GM23338 (cell line): ENCODE data around the gene ARSI.
"Not testable (repeated sequence)": the region's sequence is repeated elsewhere in the genome, so short reads cannot be mapped to it uniquely, and the experiment has no call there.

ENCODE experiments used
- CREB1 ChIP-seq: fragments of 250-450 bp; sonication (Bioruptor Pico); IDR thresholded peaks from 2 replicates; pipeline ENCODE4 v1.5.0; 2020; ENCODE audit warnings: low read depth, mild to moderate bottlenecking, moderate library complexity
- ETS1 ChIP-seq: IDR thresholded peaks from 2 replicates; pipeline ENCODE4 v1.6.1; 2016; ENCODE audit warnings: antibody characterized with exemption
- EZH2 ChIP-seq: fragments of 200-600 bp; sonication (generic); IDR thresholded peaks from one replicate; pipeline ENCODE4 v1.8.0; 2017; ENCODE audit warnings: antibody characterized with exemption, mild to moderate bottlenecking, low read depth; ENCODE audit not compliant: unreplicated experiment
- EZH2phosphoT487 ChIP-seq: fragments of 200-600 bp; sonication (generic); IDR thresholded peaks from one replicate; pipeline ENCODE4 v1.8.1; 2018; ENCODE audit warnings: antibody characterized with exemption; ENCODE audit not compliant: unreplicated experiment
- JUNB ChIP-seq: IDR thresholded peaks from one replicate; pipeline ENCODE4 v1.6.1; 2016; ENCODE audit warnings: antibody characterized with exemption; ENCODE audit not compliant: unreplicated experiment
- NANOG ChIP-seq: IDR thresholded peaks from 2 replicates; pipeline ENCODE4 v1.6.1; 2016; ENCODE audit warnings: antibody characterized with exemption, borderline replicate concordance
- POLR2AphosphoS5 ChIP-seq: IDR thresholded peaks from 2 replicates; pipeline ENCODE4 v1.6.1; 2016; ENCODE audit warnings: antibody characterized with exemption, low read depth
- ZNF114 ChIP-seq: fragments of 250-450 bp; sonication (Bioruptor Pico); IDR thresholded peaks from 2 replicates; pipeline ENCODE4 v1.5.0; 2020; ENCODE audit warnings: mild to moderate bottlenecking, moderate library complexity
- ZNF331 ChIP-seq: fragments of 250-450 bp; sonication (Bioruptor Pico); IDR thresholded peaks from 2 replicates; pipeline ENCODE4 v1.5.0; 2020; ENCODE audit warnings: low read depth, mild to moderate bottlenecking, moderate library complexity
- TF ChIP-seq, protein P1 (sequence below), 2 experiments: fragments of 200-600 bp in 1 of 2; sonication (generic) in 1 of 2; conservative IDR thresholded peaks; 2 replicates each; pipeline versions ENCODE4 v1.5.1 to v1.6.1; 2016 to 2017; ENCODE audit warnings: antibody characterized with exemption in 2 of 2, low read depth in 2 of 2, mild to moderate bottlenecking in 2 of 2, moderate library complexity in 1 of 2
- TF ChIP-seq, protein P2 (sequence below): IDR thresholded peaks from one replicate; pipeline ENCODE4 v1.6.1; 2018; ENCODE audit warnings: antibody characterized with exemption; ENCODE audit not compliant: unreplicated experiment
- TF ChIP-seq, protein P3 (sequence below): fragments of 250-450 bp; sonication (Bioruptor Pico); IDR thresholded peaks from 2 replicates; pipeline ENCODE4 v1.5.0; 2020; ENCODE audit warnings: mild to moderate bottlenecking, moderate library complexity

- not testable (repeated sequence) for TF ChIP-seq CREB1 (CRISPR knock-in tag); EZH2; JUNB; ZNF331 (CRISPR knock-in tag); POLR2AphosphoS5; EZH2phosphoT487; ETS1; ZNF114 (CRISPR knock-in tag); NANOG
- TF ChIP-seq, protein P1, sequence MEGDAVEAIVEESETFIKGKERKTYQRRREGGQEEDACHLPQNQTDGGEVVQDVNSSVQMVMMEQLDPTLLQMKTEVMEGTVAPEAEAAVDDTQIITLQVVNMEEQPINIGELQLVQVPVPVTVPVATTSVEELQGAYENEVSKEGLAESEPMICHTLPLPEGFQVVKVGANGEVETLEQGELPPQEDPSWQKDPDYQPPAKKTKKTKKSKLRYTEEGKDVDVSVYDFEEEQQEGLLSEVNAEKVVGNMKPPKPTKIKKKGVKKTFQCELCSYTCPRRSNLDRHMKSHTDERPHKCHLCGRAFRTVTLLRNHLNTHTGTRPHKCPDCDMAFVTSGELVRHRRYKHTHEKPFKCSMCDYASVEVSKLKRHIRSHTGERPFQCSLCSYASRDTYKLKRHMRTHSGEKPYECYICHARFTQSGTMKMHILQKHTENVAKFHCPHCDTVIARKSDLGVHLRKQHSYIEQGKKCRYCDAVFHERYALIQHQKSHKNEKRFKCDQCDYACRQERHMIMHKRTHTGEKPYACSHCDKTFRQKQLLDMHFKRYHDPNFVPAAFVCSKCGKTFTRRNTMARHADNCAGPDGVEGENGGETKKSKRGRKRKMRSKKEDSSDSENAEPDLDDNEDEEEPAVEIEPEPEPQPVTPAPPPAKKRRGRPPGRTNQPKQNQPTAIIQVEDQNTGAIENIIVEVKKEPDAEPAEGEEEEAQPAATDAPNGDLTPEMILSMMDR (conservative IDR thresholded peaks at IDR 0.05; ENCODE audit: low read depth in 2 of 2) = not testable (repeated sequence)
- TF ChIP-seq, protein P2, sequence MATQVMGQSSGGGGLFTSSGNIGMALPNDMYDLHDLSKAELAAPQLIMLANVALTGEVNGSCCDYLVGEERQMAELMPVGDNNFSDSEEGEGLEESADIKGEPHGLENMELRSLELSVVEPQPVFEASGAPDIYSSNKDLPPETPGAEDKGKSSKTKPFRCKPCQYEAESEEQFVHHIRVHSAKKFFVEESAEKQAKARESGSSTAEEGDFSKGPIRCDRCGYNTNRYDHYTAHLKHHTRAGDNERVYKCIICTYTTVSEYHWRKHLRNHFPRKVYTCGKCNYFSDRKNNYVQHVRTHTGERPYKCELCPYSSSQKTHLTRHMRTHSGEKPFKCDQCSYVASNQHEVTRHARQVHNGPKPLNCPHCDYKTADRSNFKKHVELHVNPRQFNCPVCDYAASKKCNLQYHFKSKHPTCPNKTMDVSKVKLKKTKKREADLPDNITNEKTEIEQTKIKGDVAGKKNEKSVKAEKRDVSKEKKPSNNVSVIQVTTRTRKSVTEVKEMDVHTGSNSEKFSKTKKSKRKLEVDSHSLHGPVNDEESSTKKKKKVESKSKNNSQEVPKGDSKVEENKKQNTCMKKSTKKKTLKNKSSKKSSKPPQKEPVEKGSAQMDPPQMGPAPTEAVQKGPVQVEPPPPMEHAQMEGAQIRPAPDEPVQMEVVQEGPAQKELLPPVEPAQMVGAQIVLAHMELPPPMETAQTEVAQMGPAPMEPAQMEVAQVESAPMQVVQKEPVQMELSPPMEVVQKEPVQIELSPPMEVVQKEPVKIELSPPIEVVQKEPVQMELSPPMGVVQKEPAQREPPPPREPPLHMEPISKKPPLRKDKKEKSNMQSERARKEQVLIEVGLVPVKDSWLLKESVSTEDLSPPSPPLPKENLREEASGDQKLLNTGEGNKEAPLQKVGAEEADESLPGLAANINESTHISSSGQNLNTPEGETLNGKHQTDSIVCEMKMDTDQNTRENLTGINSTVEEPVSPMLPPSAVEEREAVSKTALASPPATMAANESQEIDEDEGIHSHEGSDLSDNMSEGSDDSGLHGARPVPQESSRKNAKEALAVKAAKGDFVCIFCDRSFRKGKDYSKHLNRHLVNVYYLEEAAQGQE = not testable (repeated sequence)
- TF ChIP-seq, protein P3, sequence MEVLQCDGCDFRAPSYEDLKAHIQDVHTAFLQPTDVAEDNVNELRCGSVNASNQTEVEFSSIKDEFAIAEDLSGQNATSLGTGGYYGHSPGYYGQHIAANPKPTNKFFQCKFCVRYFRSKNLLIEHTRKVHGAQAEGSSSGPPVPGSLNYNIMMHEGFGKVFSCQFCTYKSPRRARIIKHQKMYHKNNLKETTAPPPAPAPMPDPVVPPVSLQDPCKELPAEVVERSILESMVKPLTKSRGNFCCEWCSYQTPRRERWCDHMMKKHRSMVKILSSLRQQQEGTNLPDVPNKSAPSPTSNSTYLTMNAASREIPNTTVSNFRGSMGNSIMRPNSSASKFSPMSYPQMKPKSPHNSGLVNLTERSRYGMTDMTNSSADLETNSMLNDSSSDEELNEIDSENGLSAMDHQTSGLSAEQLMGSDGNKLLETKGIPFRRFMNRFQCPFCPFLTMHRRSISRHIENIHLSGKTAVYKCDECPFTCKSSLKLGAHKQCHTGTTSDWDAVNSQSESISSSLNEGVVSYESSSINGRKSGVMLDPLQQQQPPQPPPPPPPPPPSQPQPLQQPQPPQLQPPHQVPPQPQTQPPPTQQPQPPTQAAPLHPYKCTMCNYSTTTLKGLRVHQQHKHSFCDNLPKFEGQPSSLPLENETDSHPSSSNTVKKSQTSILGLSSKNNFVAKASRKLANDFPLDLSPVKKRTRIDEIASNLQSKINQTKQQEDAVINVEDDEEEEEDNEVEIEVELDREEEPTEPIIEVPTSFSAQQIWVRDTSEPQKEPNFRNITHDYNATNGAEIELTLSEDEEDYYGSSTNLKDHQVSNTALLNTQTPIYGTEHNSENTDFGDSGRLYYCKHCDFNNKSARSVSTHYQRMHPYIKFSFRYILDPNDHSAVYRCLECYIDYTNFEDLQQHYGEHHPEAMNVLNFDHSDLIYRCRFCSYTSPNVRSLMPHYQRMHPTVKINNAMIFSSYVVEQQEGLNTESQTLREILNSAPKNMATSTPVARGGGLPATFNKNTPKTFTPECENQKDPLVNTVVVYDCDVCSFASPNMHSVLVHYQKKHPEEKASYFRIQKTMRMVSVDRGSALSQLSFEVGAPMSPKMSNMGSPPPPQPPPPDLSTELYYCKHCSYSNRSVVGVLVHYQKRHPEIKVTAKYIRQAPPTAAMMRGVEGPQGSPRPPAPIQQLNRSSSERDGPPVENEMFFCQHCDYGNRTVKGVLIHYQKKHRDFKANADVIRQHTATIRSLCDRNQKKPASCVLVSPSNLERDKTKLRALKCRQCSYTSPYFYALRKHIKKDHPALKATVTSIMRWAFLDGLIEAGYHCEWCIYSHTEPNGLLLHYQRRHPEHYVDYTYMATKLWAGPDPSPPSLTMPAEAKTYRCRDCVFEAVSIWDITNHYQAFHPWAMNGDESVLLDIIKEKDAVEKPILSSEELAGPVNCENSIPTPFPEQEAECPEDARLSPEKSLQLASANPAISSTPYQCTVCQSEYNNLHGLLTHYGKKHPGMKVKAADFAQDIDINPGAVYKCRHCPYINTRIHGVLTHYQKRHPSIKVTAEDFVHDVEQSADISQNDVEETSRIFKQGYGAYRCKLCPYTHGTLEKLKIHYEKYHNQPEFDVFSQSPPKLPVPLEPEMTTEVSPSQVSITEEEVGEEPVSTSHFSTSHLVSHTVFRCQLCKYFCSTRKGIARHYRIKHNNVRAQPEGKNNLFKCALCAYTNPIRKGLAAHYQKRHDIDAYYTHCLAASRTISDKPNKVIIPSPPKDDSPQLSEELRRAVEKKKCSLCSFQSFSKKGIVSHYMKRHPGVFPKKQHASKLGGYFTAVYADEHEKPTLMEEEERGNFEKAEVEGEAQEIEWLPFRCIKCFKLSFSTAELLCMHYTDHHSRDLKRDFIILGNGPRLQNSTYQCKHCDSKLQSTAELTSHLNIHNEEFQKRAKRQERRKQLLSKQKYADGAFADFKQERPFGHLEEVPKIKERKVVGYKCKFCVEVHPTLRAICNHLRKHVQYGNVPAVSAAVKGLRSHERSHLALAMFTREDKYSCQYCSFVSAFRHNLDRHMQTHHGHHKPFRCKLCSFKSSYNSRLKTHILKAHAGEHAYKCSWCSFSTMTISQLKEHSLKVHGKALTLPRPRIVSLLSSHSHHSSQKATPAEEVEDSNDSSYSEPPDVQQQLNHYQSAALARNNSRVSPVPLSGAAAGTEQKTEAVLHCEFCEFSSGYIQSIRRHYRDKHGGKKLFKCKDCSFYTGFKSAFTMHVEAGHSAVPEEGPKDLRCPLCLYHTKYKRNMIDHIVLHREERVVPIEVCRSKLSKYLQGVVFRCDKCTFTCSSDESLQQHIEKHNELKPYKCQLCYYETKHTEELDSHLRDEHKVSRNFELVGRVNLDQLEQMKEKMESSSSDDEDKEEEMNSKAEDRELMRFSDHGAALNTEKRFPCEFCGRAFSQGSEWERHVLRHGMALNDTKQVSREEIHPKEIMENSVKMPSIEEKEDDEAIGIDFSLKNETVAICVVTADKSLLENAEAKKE (CRISPR knock-in tag) = not testable (repeated sequence)
Measured at GRCh38 chr5:150248493-150248892, 54.2 kb downstream of the ARSI start.
